GM10266 (cell line): ENCODE data around the gene TNRC6B.

ENCODE experiments used
- DNase-seq: peaks from one replicate; pipeline ENCODE4 v3.0.0; 2012; ENCODE audit errors: extremely low spot score
- TF ChIP-seq, protein P1 (sequence below): IDR thresholded peaks from 2 replicates; pipeline ENCODE4 v1.5.1; 2012; ENCODE audit warnings: mild to moderate bottlenecking, low read depth; ENCODE audit not compliant: control insufficient read depth, insufficient read depth; ENCODE audit errors: missing control alignments

TNRC6B gene

DNA sequence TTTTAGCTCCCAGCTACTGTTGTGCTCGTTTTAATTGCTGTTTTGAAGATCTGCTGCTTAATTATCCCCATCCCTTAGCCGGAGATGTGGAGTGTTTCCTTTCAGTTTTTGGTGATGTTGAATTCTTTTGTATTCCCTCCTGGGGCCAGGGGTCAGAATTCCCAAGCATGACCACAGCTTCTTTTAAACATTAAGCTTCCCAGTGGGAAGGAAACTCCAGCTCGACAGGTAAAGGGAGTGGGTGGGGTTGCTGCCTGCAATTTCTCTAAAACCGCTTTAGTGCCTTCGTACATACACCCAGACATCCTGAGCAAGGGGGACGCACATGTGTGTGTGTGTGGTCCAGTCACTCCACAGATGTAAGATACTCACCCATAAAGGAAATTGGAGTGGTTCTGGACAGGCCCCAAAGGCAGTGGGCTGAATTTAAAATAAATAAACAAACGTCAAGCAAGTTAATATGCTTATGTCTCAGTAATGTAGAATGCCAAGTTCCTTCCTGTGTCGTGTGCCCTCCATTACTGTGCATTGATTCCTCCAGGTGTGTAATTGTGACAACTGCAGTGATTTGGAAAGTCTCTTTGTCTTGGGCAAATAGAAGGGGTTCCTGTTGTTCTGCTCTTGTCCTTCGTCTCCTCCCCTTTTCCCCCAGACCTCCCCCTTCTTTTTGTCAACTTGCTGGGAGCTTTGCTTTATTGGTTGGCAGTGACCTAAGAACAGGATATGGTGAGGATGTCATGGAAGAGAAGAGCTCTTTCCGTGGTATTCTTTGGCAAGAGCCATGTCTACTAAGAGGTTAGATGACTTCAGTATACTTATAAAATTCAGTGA is 149.4 kb downstream of the TNRC6B start:
- no peak for DNase-seq
- TF ChIP-seq, protein P1, sequence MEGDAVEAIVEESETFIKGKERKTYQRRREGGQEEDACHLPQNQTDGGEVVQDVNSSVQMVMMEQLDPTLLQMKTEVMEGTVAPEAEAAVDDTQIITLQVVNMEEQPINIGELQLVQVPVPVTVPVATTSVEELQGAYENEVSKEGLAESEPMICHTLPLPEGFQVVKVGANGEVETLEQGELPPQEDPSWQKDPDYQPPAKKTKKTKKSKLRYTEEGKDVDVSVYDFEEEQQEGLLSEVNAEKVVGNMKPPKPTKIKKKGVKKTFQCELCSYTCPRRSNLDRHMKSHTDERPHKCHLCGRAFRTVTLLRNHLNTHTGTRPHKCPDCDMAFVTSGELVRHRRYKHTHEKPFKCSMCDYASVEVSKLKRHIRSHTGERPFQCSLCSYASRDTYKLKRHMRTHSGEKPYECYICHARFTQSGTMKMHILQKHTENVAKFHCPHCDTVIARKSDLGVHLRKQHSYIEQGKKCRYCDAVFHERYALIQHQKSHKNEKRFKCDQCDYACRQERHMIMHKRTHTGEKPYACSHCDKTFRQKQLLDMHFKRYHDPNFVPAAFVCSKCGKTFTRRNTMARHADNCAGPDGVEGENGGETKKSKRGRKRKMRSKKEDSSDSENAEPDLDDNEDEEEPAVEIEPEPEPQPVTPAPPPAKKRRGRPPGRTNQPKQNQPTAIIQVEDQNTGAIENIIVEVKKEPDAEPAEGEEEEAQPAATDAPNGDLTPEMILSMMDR: no peak

DNA sequence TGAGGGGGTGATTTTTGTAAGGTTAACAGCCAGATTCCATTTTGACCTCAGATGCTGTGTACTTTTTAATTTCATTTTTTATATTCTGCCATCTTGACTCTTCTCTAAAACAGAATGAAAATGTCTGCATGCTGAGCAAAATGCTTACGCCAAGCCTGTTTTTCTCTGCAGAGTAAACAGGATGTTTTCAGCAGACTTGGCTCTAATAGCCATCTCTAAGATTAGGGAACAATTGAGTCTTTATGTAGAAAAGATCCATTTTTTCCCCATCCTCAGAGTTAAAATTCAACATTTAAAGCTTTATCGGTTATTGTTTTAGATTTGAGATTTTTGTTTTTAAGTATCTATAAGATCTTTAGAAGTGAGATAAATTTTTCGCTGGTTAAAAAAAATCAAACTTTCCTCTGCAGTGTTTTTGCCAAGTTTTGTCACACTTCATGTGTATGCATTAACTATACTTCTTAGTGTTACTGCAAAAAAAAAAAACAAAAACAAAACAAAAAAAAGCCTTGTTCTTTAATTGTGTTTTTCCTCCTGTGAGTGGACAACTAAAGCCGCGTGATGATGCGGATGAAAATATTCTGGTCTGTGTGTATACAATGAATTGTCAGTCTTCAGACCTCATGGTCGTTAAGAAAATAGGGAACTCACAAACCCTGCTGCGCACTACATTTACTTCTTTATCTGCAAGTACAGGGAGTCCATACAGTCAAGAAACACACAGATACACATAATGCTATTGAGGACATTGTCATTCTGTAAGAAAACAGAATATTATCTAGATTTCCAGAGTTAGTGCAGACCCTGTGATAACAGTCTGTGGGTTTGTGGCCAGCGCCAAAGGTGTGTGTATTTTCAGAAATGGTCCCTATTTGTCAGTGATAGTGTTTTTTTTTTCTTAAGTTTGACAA is 151.1 kb downstream of the TNRC6B start:
- DNase-seq: no peak
- TF ChIP-seq, protein P1: no peak

DNA sequence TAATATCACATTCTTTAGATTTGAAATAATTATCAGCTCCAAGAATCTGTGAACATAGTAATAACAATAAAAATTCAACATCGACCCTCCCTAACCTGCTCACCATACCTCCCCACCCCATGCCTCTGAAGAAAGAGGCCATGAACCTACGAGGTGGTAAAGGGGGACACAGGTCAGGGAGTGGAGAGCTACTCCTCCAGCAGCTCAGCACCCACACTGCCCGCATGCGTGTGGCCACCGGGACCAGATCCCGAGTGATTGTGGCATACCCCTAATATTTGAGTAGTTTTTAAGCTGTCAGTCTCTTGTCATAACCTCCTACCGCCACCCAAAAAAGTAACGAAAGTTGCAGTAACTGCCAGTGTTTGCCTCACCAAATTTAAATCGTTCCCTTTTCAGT is 151.7 kb downstream of the TNRC6B start:
- TF ChIP-seq, protein P1: no peak
- DNase-seq: no peak

DNA sequence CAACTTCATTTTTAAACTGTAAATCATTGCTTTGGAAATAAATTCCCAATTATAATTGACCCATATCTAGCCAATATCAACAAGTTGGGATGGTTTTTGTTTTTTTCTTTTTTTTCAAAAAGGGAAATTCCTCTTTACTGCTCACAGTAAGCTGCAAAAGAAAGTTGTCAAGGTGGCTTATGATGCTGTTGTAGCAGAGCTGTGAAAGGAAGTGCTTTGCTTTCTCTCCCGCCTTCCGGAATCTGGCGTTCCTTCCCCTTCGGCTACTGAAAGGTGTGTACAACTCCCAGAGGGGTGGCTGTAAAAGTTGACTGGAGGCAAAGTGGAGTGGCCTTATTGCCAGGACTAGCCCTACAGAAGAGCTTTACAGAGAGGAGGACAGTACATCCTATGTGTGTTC is 152.4 kb downstream of the TNRC6B start:
- TF ChIP-seq, protein P1: no peak
- DNase-seq: no peak

DNA sequence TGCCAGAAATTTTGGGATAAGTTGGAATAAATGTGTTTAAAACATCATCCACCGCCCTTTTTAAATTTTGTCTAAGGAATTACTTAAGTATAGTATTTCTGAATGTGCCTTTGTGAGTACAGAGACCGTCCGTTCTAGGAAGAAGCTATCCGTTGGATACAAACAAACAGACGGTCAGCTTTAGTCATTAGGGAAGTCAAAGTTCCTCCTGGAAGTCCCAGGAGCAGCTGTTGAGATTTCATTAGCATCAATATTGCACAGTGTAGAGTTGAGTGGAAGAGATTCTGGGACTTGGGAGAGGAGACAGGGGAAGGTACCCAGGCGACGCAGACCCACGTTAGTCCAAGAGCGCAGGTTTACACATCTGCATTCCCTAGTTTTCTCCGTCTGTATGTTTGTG is 152.9 kb downstream of the TNRC6B start:
- TF ChIP-seq, protein P1: no peak
- DNase-seq: no peak

DNA sequence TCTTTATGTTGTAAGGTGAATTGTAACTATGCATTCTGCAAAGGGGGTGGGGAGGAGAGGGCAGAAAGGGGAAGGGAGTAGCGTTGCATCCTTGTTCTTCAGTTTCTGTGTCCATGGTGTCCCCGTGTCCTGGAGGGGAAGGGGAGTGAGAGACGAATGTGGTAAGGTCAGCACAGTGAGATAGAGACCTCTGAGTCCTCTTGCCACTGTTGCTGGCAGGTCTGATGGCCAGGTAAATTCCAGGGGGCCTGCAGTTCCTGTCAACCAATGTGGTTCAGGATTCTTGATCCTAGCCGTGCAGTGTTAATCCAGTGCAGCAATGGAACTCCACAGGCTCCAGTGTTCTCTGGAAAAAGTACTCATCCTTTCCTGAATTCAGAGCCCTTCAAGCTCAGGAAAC is 154.0 kb downstream of the TNRC6B start:
- TF ChIP-seq, protein P1: no peak
- DNase-seq: no peak
